NCI-H345 (cell line): ENCODE data around the gene DSCAML1.

Experiments
- DNase-seq: peaks from one replicate; lab custom pipeline; 2025; lab: John Stamatoyannopoulos, UW

DSCAML1 gene

GRCh38 chr11:117663414-117663813, 133.6 kb downstream of the DSCAML1 start:
- DNase-seq = no peak

GRCh38 chr11:117662671-117663269, 134.2 kb downstream of the DSCAML1 start:
- DNase-seq = no peak

GRCh38 chr11:117662255-117662654, 134.8 kb downstream of the DSCAML1 start:
- DNase-seq = no peak

GRCh38 chr11:117658809-117659208, 138.2 kb downstream of the DSCAML1 start:
- no peak for DNase-seq

- peak; percentile 82 for DNase-seq
Observed at GRCh38 chr11:117657794-117658193, 139.2 kb downstream of the DSCAML1 start.

- DNase-seq = no peak
Observed at GRCh38 chr11:117654281-117655255, 142.4 kb downstream of the DSCAML1 start.

- no peak for DNase-seq
Observed at GRCh38 chr11:117652521-117652920, 144.5 kb downstream of the DSCAML1 start.

GRCh38 chr11:117649296-117650055, 147.5 kb downstream of the DSCAML1 start:
- DNase-seq = no peak

- DNase-seq = no peak
Observed at GRCh38 chr11:117647872-117648271, 149.1 kb downstream of the DSCAML1 start.

GRCh38 chr11:117647207-117647606, 149.8 kb downstream of the DSCAML1 start:
- DNase-seq = no peak

- DNase-seq = no peak
Observed at GRCh38 chr11:117646411-117646810, 150.6 kb downstream of the DSCAML1 start.

- DNase-seq = no peak
Observed at GRCh38 chr11:117644403-117645155, 152.4 kb downstream of the DSCAML1 start.

- no peak for DNase-seq
Observed at GRCh38 chr11:117643606-117644300, 153.3 kb downstream of the DSCAML1 start.

GRCh38 chr11:117642835-117643234, 154.2 kb downstream of the DSCAML1 start:
- no peak for DNase-seq

GRCh38 chr11:117642396-117642795, 154.6 kb downstream of the DSCAML1 start:
- DNase-seq = no peak

GRCh38 chr11:117641008-117641915, 155.8 kb downstream of the DSCAML1 start:
- DNase-seq = no peak

- DNase-seq = no peak
Observed at GRCh38 chr11:117640041-117640440, 157.0 kb downstream of the DSCAML1 start.

- DNase-seq = no peak
Observed at GRCh38 chr11:117639601-117640000, 157.4 kb downstream of the DSCAML1 start.

GRCh38 chr11:117638911-117639543, 158.0 kb downstream of the DSCAML1 start:
- no peak for DNase-seq
